GM10248 (cell line): ENCODE data around the gene PDE11A.

Experiments used
- CTCF ChIA-PET: fragments of 300-600 bp; sonication (Branson Sonifier 250); formaldehyde crosslinking; extraction: SDS; loops from one replicate; lab custom pipeline; 2021; ENCODE audit warnings: antibody characterized with exemption; lab: Yijun Ruan, JAX
- POLR2A ChIA-PET: fragments of 350-650 bp; sonication (Branson Sonifier 250); formaldehyde crosslinking; extraction: SDS; loops from one replicate; lab custom pipeline; 2020; ENCODE audit warnings: antibody characterized with exemption; lab: Yijun Ruan, JAX
- DNase-seq: peaks from one replicate; pipeline ENCODE4 v3.0.0; 2012; ENCODE audit errors: extremely low spot score
- TF ChIP-seq, protein P1 (sequence below): IDR thresholded peaks from 2 replicates; pipeline ENCODE4 v1.5.1; 2012; ENCODE audit warnings: mild to moderate bottlenecking, low read depth; ENCODE audit errors: extremely low read depth, missing control alignments, control extremely low read depth

The PDE11A gene

DNA sequence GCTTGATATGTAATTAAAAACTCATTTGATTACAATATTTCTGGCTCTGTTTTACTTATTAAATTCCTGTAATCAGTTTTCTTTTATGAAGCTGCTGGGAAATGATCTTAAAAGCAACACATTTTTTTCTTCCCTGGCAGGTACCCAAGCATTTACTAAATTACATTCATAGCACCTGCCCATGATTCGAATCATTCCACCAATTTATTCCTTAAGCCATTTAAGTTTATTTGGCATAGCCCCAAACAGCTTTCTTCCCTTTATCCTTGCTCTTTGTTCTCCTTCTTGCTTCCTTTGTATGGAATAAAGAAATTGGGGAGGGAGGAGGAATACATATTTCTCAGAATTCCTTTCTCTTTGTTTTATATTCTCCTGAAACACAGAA is 438.7 kb downstream of the PDE11A start:
- ChIA-PET POLR2A (interaction anchor here (0.5 kb wide), 1 partner anchor 228 kb away, joined by 5 read pairs; no protein-coding TSS in a partner anchor), CTCF (interaction anchor here (1.3 kb wide), 1 partner anchor 29 kb away, joined by 4 read pairs; no protein-coding TSS in a partner anchor)
- no peak for DNase-seq
- TF ChIP-seq, protein P1, sequence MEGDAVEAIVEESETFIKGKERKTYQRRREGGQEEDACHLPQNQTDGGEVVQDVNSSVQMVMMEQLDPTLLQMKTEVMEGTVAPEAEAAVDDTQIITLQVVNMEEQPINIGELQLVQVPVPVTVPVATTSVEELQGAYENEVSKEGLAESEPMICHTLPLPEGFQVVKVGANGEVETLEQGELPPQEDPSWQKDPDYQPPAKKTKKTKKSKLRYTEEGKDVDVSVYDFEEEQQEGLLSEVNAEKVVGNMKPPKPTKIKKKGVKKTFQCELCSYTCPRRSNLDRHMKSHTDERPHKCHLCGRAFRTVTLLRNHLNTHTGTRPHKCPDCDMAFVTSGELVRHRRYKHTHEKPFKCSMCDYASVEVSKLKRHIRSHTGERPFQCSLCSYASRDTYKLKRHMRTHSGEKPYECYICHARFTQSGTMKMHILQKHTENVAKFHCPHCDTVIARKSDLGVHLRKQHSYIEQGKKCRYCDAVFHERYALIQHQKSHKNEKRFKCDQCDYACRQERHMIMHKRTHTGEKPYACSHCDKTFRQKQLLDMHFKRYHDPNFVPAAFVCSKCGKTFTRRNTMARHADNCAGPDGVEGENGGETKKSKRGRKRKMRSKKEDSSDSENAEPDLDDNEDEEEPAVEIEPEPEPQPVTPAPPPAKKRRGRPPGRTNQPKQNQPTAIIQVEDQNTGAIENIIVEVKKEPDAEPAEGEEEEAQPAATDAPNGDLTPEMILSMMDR: no peak

DNA sequence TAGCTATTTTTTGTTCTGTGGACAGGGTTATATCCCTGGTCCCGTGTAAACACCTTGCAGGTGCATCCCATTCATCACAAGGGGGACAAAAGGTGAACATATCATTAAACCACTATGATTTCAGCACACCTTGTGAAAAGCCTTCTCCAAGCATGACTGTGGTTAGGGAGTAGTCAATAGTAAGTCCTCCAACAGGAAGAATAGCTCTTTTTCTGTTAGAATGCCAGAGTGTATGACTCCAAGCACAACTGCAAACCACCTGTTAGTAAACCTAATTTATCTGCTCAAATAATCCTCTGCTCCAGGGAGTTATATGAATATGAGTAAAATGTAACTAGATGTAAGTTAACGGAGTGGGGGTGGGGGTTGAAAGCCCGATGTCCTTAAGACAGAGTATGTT is 439.5 kb downstream of the PDE11A start:
- POLR2A ChIA-PET: no interaction called here
- TF ChIP-seq, protein P1: no peak
- DNase-seq: no peak
- CTCF ChIA-PET: interaction anchor here (0.7 to 1.3 kb wide), 3 partner anchors 11 to 74 kb away, joined by 3 to 4 read pairs (median 4); no protein-coding TSS in a partner anchor

DNA sequence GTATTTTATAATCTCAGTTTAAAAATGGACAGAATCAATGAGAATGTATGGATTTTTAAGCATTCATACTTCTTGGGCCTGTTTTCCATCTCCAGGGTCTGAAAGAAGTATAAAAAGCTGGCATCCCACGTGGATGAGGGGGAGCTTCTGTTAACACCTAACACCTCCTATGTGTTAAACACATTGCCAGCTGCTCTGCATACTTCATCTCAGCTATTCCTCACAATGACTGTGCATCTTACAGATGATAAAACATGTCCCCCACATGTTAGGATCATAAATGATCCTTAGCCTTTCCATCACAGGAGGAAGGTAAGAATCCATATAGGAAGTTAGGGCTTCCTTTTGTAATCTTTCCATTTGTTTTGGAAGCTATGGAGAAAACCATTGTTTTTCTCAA is 440.9 kb downstream of the PDE11A start:
- CTCF ChIA-PET: interaction anchor here (0.8 to 4.9 kb wide), 3 partner anchors 9 to 27 kb away, joined by 4 to 20 read pairs (median 5); a partner anchor contains a TSS
- TF ChIP-seq, protein P1: no peak
- no peak for DNase-seq
- POLR2A ChIA-PET: no interaction called here

DNA sequence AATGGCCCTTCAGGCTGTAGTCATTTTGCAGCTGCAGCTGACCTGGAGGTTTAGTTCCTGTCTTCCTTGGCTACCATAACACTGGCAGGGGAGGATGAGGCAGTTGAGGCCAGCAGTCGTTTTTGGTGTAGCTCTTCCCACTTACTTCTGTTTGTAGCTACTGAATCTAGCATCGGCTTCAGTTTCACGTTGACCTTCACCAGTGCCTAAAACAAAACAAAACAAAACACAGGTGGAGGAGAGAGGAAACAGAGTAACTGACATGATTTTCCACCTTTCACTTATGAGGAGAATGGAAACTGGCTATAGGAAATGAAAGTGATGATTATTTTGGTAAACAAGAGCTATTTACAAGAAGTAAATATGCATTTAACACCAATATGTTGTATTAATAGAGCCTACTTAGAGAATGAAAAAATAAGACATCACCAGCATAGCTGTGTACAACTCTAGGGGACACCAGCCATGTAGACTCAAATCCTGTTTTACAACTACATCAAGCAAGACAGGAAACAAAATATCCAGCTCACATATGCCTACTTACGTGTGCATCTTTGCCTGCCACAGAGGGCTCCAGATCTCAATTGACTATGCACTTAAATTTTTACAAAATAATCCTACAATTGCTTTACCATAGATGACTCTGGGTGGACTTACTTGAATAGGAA is 443.1 kb downstream of the PDE11A start:
- TF ChIP-seq, protein P1: no peak
- POLR2A ChIA-PET: no interaction called here
- CTCF ChIA-PET: interaction anchor here (0.6 to 4.9 kb wide), 6 partner anchors 25 to 465 kb away, joined by 3 to 20 read pairs (median 4); no protein-coding TSS in a partner anchor
- no peak for DNase-seq

- CTCF ChIA-PET: interaction anchor here (1.2 to 4.9 kb wide), 4 partner anchors 9 to 139 kb away, joined by 3 to 20 read pairs (median 4); no protein-coding TSS in a partner anchor
These were observed 443.7 kb downstream of the PDE11A start for GRCh38 chr2:177628831-177629230.

More at GRCh38 chr2:177628831-177629230, 443.7 kb downstream of the PDE11A start:
- TF ChIP-seq, protein P1: no peak
- POLR2A ChIA-PET: no interaction called here
- DNase-seq: no peak
